ENCODE data around the gene LRRC47. TPM values are rescaled to one million over a fixed set of nuclear protein-coding genes. Genes with fewer than 3 reads are reported as not detected.
A peak's percentile ranks its signal among the peaks of the same experiment; 100 is the strongest.

The LRRC47 gene
- total RNA-seq, 1 donor from 2014 or later: 55.4 TPM

GRCh38 chr1:3837200-3837599, 40.9 kb upstream of the LRRC47 start:
- H3K4me3 Mint-ChIP-seq: no peak overlapping the region
- H3K27ac Mint-ChIP-seq: no peak overlapping the region
- H3K36me3 Mint-ChIP-seq: peaks cover 62% of the 10 kb centered on the region
- no peak for DNase-seq (ENCODE audit: low spot score in 2 of 2, unreplicated experiment in 2 of 2)
- TF ChIP-seq CTCF (IDR thresholded peaks at IDR 0.05; ENCODE audit: unreplicated experiment): no peak
- H3K27me3 Mint-ChIP-seq (ENCODE audit: low read depth): no peaks in the 10 kb centered on the region
- no peaks in the 10 kb centered on the region for H3K4me1 Mint-ChIP-seq
- H3K9me3 Mint-ChIP-seq: peaks cover 6% of the 10 kb centered on the region

GRCh38 chr1:3836421-3836820, 40.1 kb upstream of the LRRC47 start:
- Mint-ChIP-seq H3K36me3 (peaks cover 64% of the 10 kb centered on the region), H3K4me3 (no peak overlapping the region), H3K27ac (no peak overlapping the region), H3K9me3 (peaks cover 6% of the 10 kb centered on the region), H3K27me3 (ENCODE audit: low read depth) (no peaks in the 10 kb centered on the region), H3K4me1 (no peaks in the 10 kb centered on the region)
- no peak for TF ChIP-seq CTCF (IDR thresholded peaks at IDR 0.05; ENCODE audit: unreplicated experiment)
- DNase-seq (ENCODE audit: low spot score in 2 of 2, unreplicated experiment in 2 of 2): no peak

GRCh38 chr1:3834701-3835100, 38.4 kb upstream of the LRRC47 start:
- Mint-ChIP-seq H3K4me3 (no peak overlapping the region), H3K9me3 (peaks cover 6% of the 10 kb centered on the region), H3K36me3 (peaks cover 69% of the 10 kb centered on the region), H3K27ac (no peak overlapping the region), H3K27me3 (ENCODE audit: low read depth) (no peaks in the 10 kb centered on the region), H3K4me1 (no peaks in the 10 kb centered on the region)
- TF ChIP-seq CTCF (IDR thresholded peaks at IDR 0.05; ENCODE audit: unreplicated experiment): no peak
- DNase-seq (ENCODE audit: low spot score in 2 of 2, unreplicated experiment in 2 of 2): no peak

GRCh38 chr1:3831689-3832088, 35.4 kb upstream of the LRRC47 start:
- TF ChIP-seq CTCF (IDR thresholded peaks at IDR 0.05; ENCODE audit: unreplicated experiment): no peak
- H3K9me3 Mint-ChIP-seq: no peaks in the 10 kb centered on the region
- H3K4me1 Mint-ChIP-seq: no peaks in the 10 kb centered on the region
- no peak for DNase-seq (ENCODE audit: low spot score in 2 of 2, unreplicated experiment in 2 of 2)
- no peak overlapping the region for H3K4me3 Mint-ChIP-seq
- peaks cover 51% of the 10 kb centered on the region for H3K36me3 Mint-ChIP-seq
- H3K27ac Mint-ChIP-seq: peak overlapping the region; percentile 13
- H3K27me3 Mint-ChIP-seq (ENCODE audit: low read depth): no peaks in the 10 kb centered on the region

- no peak for DNase-seq (ENCODE audit: low spot score in 2 of 2, unreplicated experiment in 2 of 2)
- Mint-ChIP-seq H3K27ac (no peak overlapping the region), H3K27me3 (ENCODE audit: low read depth) (no peaks in the 10 kb centered on the region), H3K36me3 (peaks cover 48% of the 10 kb centered on the region), H3K9me3 (no peaks in the 10 kb centered on the region), H3K4me1 (no peaks in the 10 kb centered on the region), H3K4me3 (no peak overlapping the region)
- no peak for TF ChIP-seq CTCF (IDR thresholded peaks at IDR 0.05; ENCODE audit: unreplicated experiment)
These were observed 32.1 kb upstream of the LRRC47 start for GRCh38 chr1:3828391-3828790.

GRCh38 chr1:3827813-3828307, 31.6 kb upstream of the LRRC47 start:
- Mint-ChIP-seq H3K27me3 (ENCODE audit: low read depth) (no peaks in the 10 kb centered on the region), H3K4me3 (no peak overlapping the region), H3K9me3 (no peaks in the 10 kb centered on the region), H3K27ac (no peak overlapping the region), H3K36me3 (peaks cover 46% of the 10 kb centered on the region), H3K4me1 (no peaks in the 10 kb centered on the region)
- DNase-seq (ENCODE audit: low spot score in 2 of 2, unreplicated experiment in 2 of 2): no peak
- TF ChIP-seq CTCF (IDR thresholded peaks at IDR 0.05; ENCODE audit: unreplicated experiment): no peak

Measured in mesothelial cell of epicardium (in vitro differentiated cells).